GM21576 (cell line): Measurements from ENCODE around the gene TXNDC17.
"Not testable (repeated sequence)": the region's sequence is repeated elsewhere in the genome, so short reads cannot be mapped to it uniquely, and the experiment has no call there.

Experiments
- ATAC-seq: cut with Tn5 transposase; IDR thresholded peaks from one replicate; pipeline ENCODE4 v1.9.1; 2021; ENCODE audit warnings: mild to moderate bottlenecking, moderate library complexity; ENCODE audit not compliant: unreplicated experiment

Gene TXNDC17

GRCh38 chr17:6682339-6682738 lies 41.5 kb downstream of the TXNDC17 start:
- ATAC-seq = no peak

GRCh38 chr17:6683081-6683684 lies 42.3 kb downstream of the TXNDC17 start:
- ATAC-seq = no peak

GRCh38 chr17:6683730-6684459 lies 43.0 kb downstream of the TXNDC17 start:
- no peak for ATAC-seq

- ATAC-seq = no peak
Measured at GRCh38 chr17:6684460-6684783, 43.6 kb downstream of the TXNDC17 start.

GRCh38 chr17:6684881-6685767 lies 44.3 kb downstream of the TXNDC17 start:
- no peak for ATAC-seq

- ATAC-seq = no peak
Measured at GRCh38 chr17:6686026-6686425, 45.2 kb downstream of the TXNDC17 start.

GRCh38 chr17:6688944-6689343 lies 48.1 kb downstream of the TXNDC17 start:
- no peak for ATAC-seq

GRCh38 chr17:6690641-6691040 lies 49.8 kb downstream of the TXNDC17 start:
- no peak for ATAC-seq

- ATAC-seq = no peak
Measured at GRCh38 chr17:6691546-6691945, 50.7 kb downstream of the TXNDC17 start.

GRCh38 chr17:6691958-6692357 lies 51.1 kb downstream of the TXNDC17 start:
- not testable (repeated sequence) for ATAC-seq
